Activated gamma-delta T cell treated with Interleukin-2 at 50 U/mL for 16 hours (primary cell): ENCODE data around the gene RALGPS1.

Experiments
- DNase-seq: peaks from one replicate; pipeline ENCODE4 v3.0.0-alpha.2; 2020

The RALGPS1 gene

GRCh38 chr9:127055745-127056402, 141.3 kb downstream of the RALGPS1 start:
- DNase-seq = no peak

GRCh38 chr9:127056446-127056845, 141.9 kb downstream of the RALGPS1 start:
- no peak for DNase-seq

GRCh38 chr9:127058011-127058644, 143.5 kb downstream of the RALGPS1 start:
- DNase-seq = no peak

- DNase-seq = no peak
Measured at GRCh38 chr9:127058645-127059021, 144.1 kb downstream of the RALGPS1 start.

- no peak for DNase-seq
Measured at GRCh38 chr9:127059030-127059429, 144.4 kb downstream of the RALGPS1 start.

- no peak for DNase-seq
Measured at GRCh38 chr9:127059765-127060361, 145.3 kb downstream of the RALGPS1 start.

- no peak for DNase-seq
Measured at GRCh38 chr9:127061411-127061810, 146.8 kb downstream of the RALGPS1 start.

- no peak for DNase-seq
Measured at GRCh38 chr9:127064335-127064734, 149.8 kb downstream of the RALGPS1 start.

GRCh38 chr9:127065592-127065991, 151.0 kb downstream of the RALGPS1 start:
- DNase-seq = no peak

- no peak for DNase-seq
Measured at GRCh38 chr9:127066060-127066850, 151.7 kb downstream of the RALGPS1 start.

- no peak for DNase-seq
Measured at GRCh38 chr9:127066851-127067136, 152.2 kb downstream of the RALGPS1 start.

GRCh38 chr9:127067603-127068220, 153.1 kb downstream of the RALGPS1 start:
- DNase-seq = no peak

- no peak for DNase-seq
Measured at GRCh38 chr9:127074561-127075548, 160.3 kb downstream of the RALGPS1 start.

GRCh38 chr9:127075624-127076372, 161.2 kb downstream of the RALGPS1 start:
- no peak for DNase-seq

- no peak for DNase-seq
Measured at GRCh38 chr9:127076860-127077643, 162.5 kb downstream of the RALGPS1 start.

- DNase-seq = no peak
Measured at GRCh38 chr9:127077644-127077946, 163.0 kb downstream of the RALGPS1 start.

- DNase-seq = no peak
Measured at GRCh38 chr9:127078336-127078735, 163.8 kb downstream of the RALGPS1 start.

- DNase-seq = no peak
Measured at GRCh38 chr9:127078988-127079387, 164.4 kb downstream of the RALGPS1 start.

- no peak for DNase-seq
Measured at GRCh38 chr9:127079446-127080140, 165.0 kb downstream of the RALGPS1 start.
